Neural cell (in vitro differentiated cells): ENCODE data around the gene LRSAM1. TPM values are rescaled to one million over a fixed set of nuclear protein-coding genes. Genes with fewer than 3 reads are reported as not detected.

Experiments
- H2AFZ ChIP-seq: fragments of 200-600, 300-800 bp; sonication (generic), shearing (Covaris generic); 2 replicates; pipeline ENCODE4 v1.6.0; 2014; ENCODE audit warnings: low read depth, mild to moderate bottlenecking, antibody characterized with exemption, low read length, moderate library complexity
- H3F3A ChIP-seq: fragments of 200-600 bp; shearing (Covaris generic); 2 replicates; pipeline ENCODE4 v1.6.1; 2016; ENCODE audit warnings: mild to moderate bottlenecking, moderate library complexity, mixed read lengths, antibody characterized with exemption, low read length; ENCODE audit not compliant: insufficient read depth, poor library complexity, severe bottlenecking
- H3K27ac ChIP-seq: fragments of 200-600, 300-800 bp; sonication (generic), shearing (Covaris generic); 2 replicates; pipeline ENCODE4 v1.5.1; 2014; ENCODE audit warnings: mild to moderate bottlenecking, low read length, moderate library complexity
- H3K27me3 ChIP-seq: fragments of 300-800, 200-600 bp; sonication (generic), shearing (Covaris generic); 2 replicates; pipeline ENCODE4 v1.6.0; 2014; ENCODE audit warnings: mild to moderate bottlenecking, low read depth, low read length, moderate library complexity; ENCODE audit not compliant: insufficient read depth
- H3K36me3 ChIP-seq: fragments of 300-800, 200-600 bp; sonication (generic), shearing (Covaris generic); 2 replicates; pipeline ENCODE4 v1.5.1; 2014; ENCODE audit warnings: mild to moderate bottlenecking, antibody characterized with exemption, low read length, moderate library complexity; ENCODE audit not compliant: insufficient read depth
- H3K4me2 ChIP-seq: fragments of 300-800, 200-600 bp; sonication (generic), shearing (Covaris generic); 2 replicates; pipeline ENCODE4 v1.6.0; 2014; ENCODE audit warnings: mild to moderate bottlenecking, low read length
- H3K4me3 ChIP-seq: fragments of 300-800, 200-600 bp; sonication (generic), shearing (Covaris generic); 2 replicates; pipeline ENCODE4 v1.5.1; 2014; ENCODE audit warnings: mild to moderate bottlenecking, low read length, moderate library complexity
- H3K79me2 ChIP-seq: fragments of 200-600 bp; shearing (Covaris generic); replicated peaks from 2 replicates; pipeline ENCODE4 v1.6.0; 2014; ENCODE audit warnings: mild to moderate bottlenecking, low read length, moderate library complexity; ENCODE audit not compliant: insufficient read depth
- H3K9ac ChIP-seq: fragments of 300-800, 200-600 bp; sonication (generic), shearing (Covaris generic); 2 replicates; pipeline ENCODE4 v1.6.1; 2016; ENCODE audit warnings: mild to moderate bottlenecking, low read length, mixed read lengths
- H3K9me2 ChIP-seq: fragments of 200-600 bp; shearing (Covaris generic); 2 replicates; pipeline ENCODE4 v1.6.1; 2016; ENCODE audit warnings: mild to moderate bottlenecking, low read length, mixed read lengths; ENCODE audit not compliant: insufficient read depth
- H3K9me3 ChIP-seq: fragments of 200-600, 300-800 bp; sonication (generic), shearing (Covaris generic); 2 replicates; pipeline ENCODE4 v1.6.1; 2016; ENCODE audit warnings: mild to moderate bottlenecking, mixed run types, low read length, moderate library complexity, mixed read lengths
- H4K20me1 ChIP-seq: fragments of 200-600 bp; shearing (Covaris generic); 2 replicates; pipeline ENCODE4 v1.6.1; 2016; ENCODE audit warnings: mild to moderate bottlenecking, mixed run types; ENCODE audit not compliant: insufficient read depth
- EP300 ChIP-seq: fragments of 450-650 bp; conservative IDR thresholded peaks from 2 replicates; pipeline ENCODE4 v1.6.1; 2014; ENCODE audit warnings: antibody characterized with exemption, mild to moderate bottlenecking, moderate library complexity; ENCODE audit not compliant: poor library complexity, severe bottlenecking
- EZH2 ChIP-seq: fragments of 200-600, 300-800 bp; shearing (Covaris generic), sonication (generic); IDR thresholded peaks from 2 replicates; pipeline ENCODE4 v1.6.1; 2014; ENCODE audit warnings: antibody characterized with exemption, low read length, borderline replicate concordance, mild to moderate bottlenecking; ENCODE audit not compliant: insufficient read depth, poor library complexity, severe bottlenecking
- MXI1 ChIP-seq: fragments of 450-650 bp; conservative IDR thresholded peaks from 2 replicates; pipeline ENCODE4 v1.6.1; 2014; ENCODE audit warnings: antibody characterized with exemption, mild to moderate bottlenecking; ENCODE audit not compliant: poor library complexity, severe bottlenecking
- POLR2AphosphoS5 ChIP-seq: IDR thresholded peaks from 2 replicates; pipeline ENCODE4 v1.6.1; 2012
- RAD21 ChIP-seq: fragments of 450-650 bp; conservative IDR thresholded peaks from 2 replicates; pipeline ENCODE4 v1.6.1; 2014; ENCODE audit warnings: antibody characterized with exemption, mild to moderate bottlenecking, moderate library complexity
- REST ChIP-seq: IDR thresholded peaks from 2 replicates; pipeline ENCODE4 v1.6.1; 2012; ENCODE audit warnings: borderline replicate concordance
- SMC3 ChIP-seq: fragments of 450-650 bp; conservative IDR thresholded peaks from 2 replicates; pipeline ENCODE4 v1.6.1; 2014; ENCODE audit warnings: antibody characterized with exemption, mild to moderate bottlenecking, moderate library complexity; ENCODE audit not compliant: poor library complexity
- TAF1 ChIP-seq: IDR thresholded peaks from 2 replicates; pipeline ENCODE4 v1.6.1; 2012; ENCODE audit warnings: low read depth
- polyA plus RNA-seq: library from polyadenylated mRNA; depleted of rRNA; stranded (reverse); fragments of >200 nt; gene quantifications from 2 replicates; pipeline ENCODE4 v1.2.3, GENCODE V29; 2014
- TF ChIP-seq, protein P1 (sequence below): fragments of 450-650 bp; IDR thresholded peaks from 2 replicates; pipeline ENCODE4 v1.5.1; 2014; ENCODE audit warnings: antibody characterized with exemption, mild to moderate bottlenecking, moderate library complexity; ENCODE audit not compliant: poor library complexity, severe bottlenecking

The LRSAM1 gene
- polyA plus RNA-seq, 1 donor from 2014 or later: 21.6 TPM

DNA sequence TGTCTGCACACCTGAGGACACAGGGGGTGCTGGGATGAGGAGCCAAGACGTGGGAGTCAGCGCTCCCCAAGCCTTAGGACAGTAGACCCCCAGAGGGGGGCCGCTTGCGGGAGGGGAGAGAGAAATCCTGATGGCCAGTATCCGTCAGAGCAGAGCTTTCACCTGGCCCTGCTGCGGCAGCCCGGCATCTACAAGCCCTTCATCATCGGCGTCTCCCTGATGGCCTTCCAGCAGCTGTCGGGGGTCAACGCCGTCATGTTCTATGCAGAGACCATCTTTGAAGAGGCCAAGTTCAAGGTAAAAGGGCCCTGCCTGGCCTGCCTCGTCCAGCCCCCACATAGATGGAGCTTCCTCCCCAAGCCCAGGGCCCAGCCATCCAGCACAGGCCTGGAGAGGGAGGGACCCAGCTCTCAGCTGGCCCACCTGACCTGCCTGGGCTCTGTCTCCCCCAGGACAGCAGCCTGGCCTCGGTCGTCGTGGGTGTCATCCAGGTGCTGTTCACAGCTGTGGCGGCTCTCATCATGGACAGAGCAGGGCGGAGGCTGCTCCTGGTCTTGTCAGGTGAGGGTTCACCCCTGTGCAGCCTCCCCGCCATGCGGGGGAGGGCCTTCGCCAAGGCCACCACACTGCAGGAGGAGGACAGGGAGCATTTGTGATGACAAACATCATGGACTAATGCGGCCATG is 47.7 kb upstream of the LRSAM1 start:
- no peak overlapping the region for H3K27ac ChIP-seq
- no peaks in the 10 kb centered on the region for H3K9me3 ChIP-seq
- no peak overlapping the region for H3K4me2 ChIP-seq
- no peaks in the 10 kb centered on the region for H3F3A ChIP-seq
- H3K27me3 ChIP-seq: no peaks in the 10 kb centered on the region
- no peak for TF ChIP-seq EP300
- TF ChIP-seq, protein P1, sequence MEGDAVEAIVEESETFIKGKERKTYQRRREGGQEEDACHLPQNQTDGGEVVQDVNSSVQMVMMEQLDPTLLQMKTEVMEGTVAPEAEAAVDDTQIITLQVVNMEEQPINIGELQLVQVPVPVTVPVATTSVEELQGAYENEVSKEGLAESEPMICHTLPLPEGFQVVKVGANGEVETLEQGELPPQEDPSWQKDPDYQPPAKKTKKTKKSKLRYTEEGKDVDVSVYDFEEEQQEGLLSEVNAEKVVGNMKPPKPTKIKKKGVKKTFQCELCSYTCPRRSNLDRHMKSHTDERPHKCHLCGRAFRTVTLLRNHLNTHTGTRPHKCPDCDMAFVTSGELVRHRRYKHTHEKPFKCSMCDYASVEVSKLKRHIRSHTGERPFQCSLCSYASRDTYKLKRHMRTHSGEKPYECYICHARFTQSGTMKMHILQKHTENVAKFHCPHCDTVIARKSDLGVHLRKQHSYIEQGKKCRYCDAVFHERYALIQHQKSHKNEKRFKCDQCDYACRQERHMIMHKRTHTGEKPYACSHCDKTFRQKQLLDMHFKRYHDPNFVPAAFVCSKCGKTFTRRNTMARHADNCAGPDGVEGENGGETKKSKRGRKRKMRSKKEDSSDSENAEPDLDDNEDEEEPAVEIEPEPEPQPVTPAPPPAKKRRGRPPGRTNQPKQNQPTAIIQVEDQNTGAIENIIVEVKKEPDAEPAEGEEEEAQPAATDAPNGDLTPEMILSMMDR: no peak
- no peaks in the 10 kb centered on the region for H3K9me2 ChIP-seq
- no peak overlapping the region for H3K4me3 ChIP-seq
- no peaks in the 10 kb centered on the region for H4K20me1 ChIP-seq
- H2AFZ ChIP-seq: no peak overlapping the region
- H3K79me2 ChIP-seq: no peaks in the 10 kb centered on the region
- no peak overlapping the region for H3K9ac ChIP-seq
- H3K36me3 ChIP-seq: no peaks in the 10 kb centered on the region

GRCh38 chr9:127404631-127405030 is 46.7 kb upstream of the LRSAM1 start:
- Histone ChIP-seq H3K27ac (no peak overlapping the region), H3K79me2 (no peaks in the 10 kb centered on the region)
- no peak for TF ChIP-seq SMC3
- no peak for TF ChIP-seq MXI1
- TF ChIP-seq, protein P1: no peak
- TF ChIP-seq RAD21: no peak
- no peak for TF ChIP-seq EZH2
- no peak for TF ChIP-seq TAF1
- TF ChIP-seq POLR2AphosphoS5: no peak
- TF ChIP-seq REST: no peak
- no peak for TF ChIP-seq EP300

More at GRCh38 chr9:127404631-127405030, 46.7 kb upstream of the LRSAM1 start:
- no peaks in the 10 kb centered on the region for H3K36me3 ChIP-seq
- no peak overlapping the region for H3K9ac ChIP-seq
- no peaks in the 10 kb centered on the region for H3K9me3 ChIP-seq
- H3K9me2 ChIP-seq: no peaks in the 10 kb centered on the region
- no peaks in the 10 kb centered on the region for H3K27me3 ChIP-seq
- H3F3A ChIP-seq: no peaks in the 10 kb centered on the region
- H3K4me2 ChIP-seq: no peak overlapping the region
- H2AFZ ChIP-seq: no peak overlapping the region
- H4K20me1 ChIP-seq: no peaks in the 10 kb centered on the region
- no peak overlapping the region for H3K4me3 ChIP-seq
